Nucleus accumbens (tissue), 56 donors: ENCODE data around the gene AP4M1.
"Not testable (repeated sequence)": the region's sequence is repeated elsewhere in the genome, so short reads cannot be mapped to it uniquely, and the experiment has no call there.

ENCODE experiments used
- DNase-seq, 56 donors: peaks; one replicate each; lab custom pipeline; 2025; lab: John Stamatoyannopoulos, UW

Gene AP4M1

DNA sequence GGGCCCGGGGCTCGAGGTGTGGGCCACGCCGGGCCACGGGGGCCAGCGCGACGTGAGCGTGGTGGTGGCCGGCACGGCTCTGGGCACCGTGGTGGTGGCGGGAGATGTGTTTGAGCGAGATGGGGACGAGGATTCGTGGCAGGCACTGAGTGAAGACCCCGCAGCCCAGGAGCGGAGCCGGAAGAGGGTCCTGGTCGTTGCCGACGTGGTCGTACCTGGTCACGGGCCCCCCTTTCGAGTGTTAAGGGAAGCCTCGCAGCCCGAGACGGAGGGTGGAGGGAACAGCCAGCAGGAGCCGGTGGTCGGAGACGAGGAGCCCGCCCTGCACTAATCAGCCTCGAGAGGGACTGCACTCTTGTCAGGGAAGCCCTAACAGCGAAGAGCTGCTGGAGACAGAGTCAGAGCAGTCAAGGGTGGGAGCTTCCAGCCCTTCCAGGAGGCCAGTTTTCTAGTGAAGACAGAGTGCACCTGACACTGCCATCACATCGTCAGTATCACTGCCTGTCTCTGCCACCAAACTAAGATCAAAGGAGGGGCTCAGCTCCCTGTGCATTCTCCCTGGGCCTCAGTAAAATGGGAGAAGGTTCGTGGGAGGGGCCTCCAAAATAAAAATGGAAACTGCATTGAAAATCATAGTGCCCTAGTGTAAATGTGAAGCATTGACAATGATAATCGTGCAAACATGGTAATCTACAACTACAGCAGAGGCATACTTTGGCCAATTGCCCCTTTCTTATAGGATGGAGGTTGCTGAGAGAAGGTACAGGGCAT, 26.6 kb downstream of the AP4M1 start:
- DNase-seq: peak in 16 of 56 donors; percentile 15 to 56 (median 32)

DNA sequence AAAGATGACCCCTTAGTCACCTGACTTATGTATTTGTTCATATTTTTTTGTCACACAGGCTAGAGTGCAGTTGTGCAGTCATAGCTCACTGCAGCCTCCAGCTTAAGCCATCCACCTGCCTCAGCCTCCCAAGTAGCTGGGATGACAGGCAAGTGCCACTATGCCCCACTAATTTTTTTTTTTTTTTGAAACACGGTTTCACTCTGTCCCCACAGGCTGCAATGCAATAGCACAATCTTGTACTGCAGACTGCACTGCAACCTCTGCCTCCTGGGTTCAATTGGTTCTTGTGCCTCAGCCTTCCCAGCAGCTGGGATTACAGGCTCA, 27.2 kb downstream of the AP4M1 start:
- DNase-seq: peak in 1 of 56 donors; percentile 14

DNA sequence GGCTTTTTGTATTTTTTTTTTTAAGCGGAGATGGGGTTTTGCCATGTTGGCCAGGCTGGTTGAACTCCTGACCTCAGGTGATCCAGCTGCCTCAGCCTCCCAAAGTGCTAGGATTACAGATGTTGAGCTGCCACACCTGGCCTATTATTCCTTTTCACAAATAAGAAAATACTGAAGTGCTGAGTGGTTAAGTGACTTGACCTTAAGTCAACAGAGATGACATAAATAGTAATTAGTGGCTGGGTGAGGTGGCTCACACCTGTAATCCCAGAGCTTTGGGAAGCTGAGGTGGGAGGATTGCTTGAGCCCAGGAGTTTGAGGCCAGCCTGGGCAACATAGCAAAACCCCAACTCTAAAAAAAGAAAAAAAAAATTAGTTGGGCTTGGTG, 28.8 kb downstream of the AP4M1 start:
- DNase-seq: not testable (repeated sequence)

DNA sequence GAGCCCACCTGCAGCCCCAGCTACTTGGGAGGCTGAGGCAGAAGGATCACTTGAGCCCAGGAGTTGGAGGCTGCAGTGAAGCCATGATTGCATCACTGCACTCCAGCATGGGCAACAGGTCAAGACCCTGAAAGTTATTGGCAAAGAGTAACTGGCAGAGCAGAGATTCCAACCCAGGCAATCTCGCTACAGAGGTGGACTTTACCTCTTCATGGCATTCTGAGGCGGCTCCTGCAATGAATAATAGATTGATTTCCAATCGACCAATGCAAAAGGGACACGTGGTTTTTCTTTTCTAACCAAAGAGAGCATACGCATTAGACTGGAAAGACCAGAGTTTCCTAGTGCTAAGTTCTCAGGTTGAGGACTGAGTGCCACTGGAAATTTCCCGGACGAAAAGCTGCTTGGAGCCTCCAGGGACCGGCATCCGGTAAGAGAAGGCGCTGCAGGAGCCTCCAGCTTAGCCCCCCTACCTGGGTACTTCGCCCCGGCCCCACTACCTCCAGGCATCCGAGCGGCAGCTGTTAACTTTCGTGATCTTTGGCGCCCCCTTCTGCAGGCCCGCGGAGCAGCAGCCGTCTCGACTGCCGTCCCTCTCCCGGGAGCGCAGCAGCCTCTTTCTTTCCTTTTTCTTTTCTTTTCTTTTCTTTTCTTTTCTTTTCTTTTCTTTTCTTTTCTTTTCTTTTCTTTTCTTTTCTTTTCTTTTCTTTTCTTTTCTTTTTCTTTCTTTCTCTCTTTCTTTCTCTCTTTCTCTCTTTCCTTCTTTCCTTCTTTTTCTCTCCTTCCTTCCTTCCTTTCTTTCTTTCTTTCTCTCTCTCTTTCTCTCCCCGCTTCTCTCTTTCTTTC, 29.4 kb downstream of the AP4M1 start:
- peak in 50 of 56 donors; percentile 19 to 87 (median 56) for DNase-seq

DNA sequence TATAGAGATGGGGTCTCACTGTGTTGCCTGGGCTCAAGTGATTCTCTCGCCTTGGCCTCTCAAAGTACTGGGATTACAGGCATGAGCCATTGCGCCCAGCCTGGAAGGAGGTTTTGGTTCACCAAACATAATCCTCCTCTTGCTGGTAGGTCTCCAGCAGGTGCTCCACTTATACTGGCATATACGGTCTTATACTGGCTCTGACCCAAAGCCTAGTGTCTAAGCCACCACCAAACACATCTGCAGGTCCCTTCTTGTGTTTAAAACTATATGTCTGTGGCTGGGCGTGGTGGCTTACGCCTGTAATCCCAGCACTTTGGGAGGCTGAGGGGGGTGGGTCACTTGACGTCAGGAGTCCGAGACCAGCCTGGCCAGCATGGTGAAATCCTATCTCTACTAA, 30.7 kb downstream of the AP4M1 start:
- no peak for DNase-seq

DNA sequence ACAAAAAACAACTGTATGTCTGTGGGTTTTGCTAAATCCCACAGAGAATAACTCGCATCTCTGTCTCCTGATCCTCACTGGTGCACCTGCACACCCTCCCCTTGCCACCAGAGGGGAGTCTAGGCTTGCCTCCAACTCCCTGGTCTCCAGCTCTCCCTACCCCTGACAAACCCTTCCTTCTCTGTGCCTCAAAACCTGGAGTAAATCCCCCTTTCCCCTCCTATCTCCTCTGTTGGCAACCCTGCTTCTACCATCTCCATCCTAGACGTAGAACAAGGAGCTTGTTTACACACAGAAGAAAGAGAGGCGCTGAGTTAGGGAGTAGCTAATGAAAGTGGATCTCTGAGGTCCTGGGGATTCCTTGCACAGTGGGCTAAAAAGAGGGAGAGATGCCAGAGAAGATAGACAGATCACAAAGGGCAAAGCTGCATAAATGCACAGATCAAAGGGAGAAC, 31.3 kb downstream of the AP4M1 start:
- DNase-seq: peak in 38 of 56 donors; percentile 3 to 66 (median 25)

DNA sequence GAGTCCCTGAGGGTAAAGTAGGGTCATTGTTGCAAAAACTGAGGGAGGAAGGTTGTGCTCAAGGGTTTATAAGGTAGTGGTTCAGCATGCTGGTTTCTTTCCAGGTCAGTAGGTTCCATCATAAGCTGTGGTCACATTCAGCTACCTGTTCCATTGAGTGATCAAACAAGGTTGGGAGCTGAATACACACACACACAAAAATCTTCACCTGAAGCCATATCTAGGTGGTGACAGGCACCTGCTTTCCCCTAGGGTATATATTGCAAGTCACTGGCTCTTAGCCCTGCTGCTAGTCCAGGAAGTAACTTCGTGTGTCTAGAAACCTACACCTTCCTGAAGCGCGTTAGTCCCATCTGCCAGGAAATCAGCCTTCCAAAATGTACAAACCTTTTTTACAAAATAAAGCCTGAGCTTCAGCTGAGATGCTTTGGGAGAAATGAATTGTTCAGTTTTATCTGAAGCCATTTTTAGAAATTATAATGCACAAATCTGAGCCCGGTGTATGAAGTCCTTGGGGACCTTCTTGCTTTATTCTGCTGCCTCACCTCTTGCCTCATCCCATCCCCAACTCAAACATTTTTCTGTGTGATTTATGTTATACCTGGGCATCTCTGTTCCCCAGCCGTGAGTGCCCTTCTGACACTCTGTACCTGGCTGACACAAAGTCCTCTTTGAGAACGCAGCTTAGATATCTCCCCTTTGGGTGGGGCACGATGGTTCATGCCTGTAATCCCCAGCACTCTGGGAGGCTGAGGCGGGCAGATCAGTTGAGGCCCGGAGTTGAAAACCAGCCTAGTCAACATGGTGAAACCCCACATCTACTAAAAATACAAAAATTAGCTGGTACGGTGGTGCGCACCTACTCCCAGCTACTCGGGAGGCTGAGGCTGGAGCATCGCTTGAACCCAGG, 36.7 kb downstream of the AP4M1 start:
- no peak for DNase-seq

DNA sequence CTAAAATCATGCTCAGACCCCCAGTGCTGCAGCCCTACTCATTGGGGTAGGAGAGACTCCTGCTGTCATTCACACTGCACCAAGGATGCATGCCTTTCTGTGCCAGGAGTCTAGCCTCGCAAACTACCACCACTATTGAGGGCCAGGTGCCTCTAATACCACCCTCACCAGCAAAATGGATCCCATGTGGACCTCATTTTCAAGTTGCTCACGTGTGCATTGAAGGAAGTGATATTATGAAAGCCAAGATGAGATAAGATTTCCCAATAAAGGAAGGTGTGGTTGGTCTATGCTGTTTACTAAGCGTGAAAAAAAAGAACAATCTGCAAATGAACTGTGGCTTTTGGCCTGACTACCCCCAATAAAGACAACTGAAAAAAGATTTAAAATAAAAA, 40.1 kb downstream of the AP4M1 start:
- DNase-seq: no peak

DNA sequence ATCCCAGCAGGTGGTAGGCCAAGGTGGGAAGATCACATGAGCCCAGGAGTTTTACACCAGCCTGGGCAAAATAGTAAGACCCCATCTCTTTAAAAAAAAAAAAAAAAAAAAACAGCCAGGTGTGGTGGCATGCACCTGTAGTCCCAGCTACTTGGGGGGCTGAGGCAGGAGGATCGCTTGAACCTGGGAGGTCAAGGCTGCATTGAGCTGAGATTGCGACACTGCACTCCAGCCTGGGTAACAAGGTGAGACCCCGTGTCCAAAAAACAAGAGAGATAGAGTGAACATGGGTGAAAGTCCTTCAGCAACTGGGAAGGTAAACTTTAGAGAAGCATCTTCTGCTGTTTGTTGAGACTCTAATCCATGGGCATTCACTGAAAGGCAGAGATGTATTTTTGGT, 41.0 kb downstream of the AP4M1 start:
- DNase-seq: no peak

DNA sequence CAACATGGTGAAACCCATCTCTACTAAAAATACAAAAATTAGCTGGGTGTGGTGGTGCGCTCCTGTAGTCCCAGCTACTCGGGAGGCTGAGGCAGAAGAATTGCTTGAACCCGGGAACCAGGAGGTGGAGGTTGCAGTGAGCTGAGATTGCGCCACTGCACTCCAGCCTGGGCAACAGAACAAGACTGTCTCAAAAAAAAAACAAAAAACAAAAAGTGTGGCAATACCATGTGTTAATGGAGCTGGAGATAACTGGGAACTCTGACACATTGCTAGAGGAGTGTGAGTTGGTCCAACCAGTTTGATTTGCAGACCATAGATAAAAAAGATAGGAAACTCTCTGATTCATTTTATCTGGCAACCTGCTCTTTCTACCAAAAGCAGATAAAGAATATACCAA, 44.9 kb downstream of the AP4M1 start:
- DNase-seq: not testable (repeated sequence)

DNA sequence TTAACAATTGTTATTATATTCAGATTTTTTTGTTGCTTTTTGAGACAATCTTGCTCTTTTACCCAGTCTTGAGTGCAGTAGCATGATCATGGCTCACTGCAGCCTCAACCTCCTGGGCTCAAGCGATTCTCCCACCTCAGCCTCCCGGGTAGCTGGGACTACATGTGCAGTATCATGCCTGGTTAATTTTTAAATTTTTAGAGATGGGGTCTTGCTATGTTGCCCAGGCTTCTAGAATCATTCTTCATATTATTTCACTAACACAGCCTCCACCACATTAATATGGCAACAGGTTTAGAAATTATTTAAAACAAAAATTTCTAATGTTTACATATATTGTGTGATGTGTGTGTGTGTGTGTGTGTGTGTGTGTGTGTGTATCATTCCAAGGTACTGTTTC, 45.8 kb downstream of the AP4M1 start:
- DNase-seq: no peak

DNA sequence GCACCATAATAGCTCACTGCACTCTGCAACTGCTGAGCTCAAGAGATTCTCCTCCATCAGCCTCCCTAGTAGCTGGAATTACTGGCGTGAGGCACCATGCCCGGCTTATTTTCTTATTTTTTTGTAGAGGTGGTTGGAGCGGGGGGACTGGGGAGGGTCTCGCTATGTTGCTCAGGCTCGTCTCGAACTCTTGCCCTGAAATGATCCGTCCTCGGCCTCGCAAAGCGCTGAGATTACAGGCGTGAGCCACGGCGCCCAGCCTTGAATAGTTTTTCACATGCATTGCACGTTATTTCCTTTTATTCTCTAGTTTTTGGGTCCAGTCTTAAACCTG, 46.7 kb downstream of the AP4M1 start:
- no peak for DNase-seq

DNA sequence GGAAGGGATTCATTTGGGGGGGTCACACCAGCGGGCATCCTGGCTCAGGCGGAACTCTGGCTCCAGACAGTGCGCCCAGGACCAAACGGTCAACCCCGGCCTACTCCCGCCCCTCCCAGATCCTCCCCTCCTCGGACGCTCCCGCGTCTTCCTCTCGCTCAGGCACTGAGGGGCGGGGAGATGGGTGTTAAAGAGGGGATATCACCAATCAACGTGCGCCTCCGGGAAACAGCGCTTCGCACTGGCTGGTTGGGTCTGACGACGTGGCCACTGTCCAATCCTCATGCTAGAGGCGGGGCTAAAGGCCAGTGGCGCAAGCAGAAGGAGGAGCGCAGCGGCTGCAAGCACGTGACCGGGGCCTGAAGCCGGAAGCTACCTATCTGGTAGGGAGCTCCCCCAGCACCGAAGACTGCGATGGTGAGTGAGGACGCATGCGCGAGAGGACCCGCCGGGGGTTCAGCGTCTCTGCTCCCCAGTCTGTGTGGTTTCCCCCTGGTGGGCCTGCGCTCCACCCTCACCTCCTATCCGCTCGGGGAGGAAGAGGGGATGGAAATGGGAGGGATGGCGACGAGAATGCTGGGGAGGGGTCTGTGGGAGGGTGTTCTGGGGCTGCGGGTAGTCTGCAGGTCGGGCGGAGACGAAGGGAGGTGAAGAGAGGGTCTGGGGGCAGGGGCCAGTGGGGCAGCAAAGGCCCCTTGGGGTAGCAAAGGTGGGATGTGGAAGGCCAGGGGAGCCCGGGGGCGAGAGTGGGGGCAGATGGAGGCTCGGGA, 47.3 kb downstream of the AP4M1 start, which contains the start of gene LAMTOR4:
Gene LAMTOR4 (plus strand): TSS at position 360 of the 770 bp plus-strand sequence. CDS start 55 bp downstream, at position 415.
- peak; percentile 88 to 100 (median 99) for DNase-seq

DNA sequence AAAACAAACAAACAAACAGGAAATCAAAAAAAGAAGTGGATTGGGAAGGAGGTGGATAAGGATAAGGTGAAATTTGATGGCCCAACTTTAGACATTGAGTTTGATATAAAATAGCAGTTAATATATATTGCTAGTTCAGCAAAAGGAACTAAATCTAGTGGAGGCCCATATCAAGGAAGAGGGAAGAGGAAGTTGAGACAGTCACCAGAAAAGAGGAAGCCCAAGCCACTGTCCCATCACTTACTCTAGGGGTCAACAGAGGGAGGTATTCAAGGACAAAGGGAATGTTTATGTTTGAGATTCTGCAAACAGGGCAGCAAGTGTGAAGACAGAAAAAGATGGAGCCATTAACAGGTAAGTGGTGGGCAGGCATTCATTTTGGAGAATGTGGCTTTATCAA, 51.0 kb downstream of the AP4M1 start:
- no peak for DNase-seq

DNA sequence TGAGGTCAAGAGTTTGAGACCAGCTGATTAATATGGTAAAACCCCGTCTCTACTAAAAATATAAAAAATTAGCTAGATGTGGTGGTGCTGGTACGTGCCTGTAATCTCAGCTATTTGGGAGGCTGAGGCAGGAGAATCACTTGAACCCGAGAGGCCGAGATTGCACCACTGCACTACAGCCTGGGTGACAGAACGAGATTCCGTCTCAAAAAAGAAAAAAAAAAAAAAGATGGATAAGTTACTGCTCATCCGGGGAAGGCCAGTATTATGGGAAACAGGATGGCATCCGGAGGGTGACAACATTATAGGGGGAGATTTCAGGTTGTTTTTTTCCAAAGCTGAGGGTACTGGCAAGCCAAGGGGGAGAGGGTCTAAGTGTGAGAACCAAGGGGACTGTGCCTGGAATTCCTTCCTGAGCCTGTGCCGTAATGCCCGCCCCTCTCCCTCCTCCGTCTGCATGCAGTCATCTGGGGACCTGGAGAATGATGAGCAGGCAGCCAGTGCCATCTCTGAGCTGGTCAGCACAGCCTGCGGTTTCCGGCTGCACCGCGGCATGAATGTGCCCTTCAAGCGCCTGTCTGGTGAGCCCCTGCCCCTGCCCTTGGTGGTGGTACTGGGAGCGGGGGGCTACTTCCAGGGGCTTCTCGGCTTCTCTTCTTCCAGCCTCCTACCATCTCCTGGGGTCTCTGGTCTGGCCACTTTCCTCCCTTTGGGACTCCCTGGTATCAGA, 51.7 kb downstream of the AP4M1 start:
- no peak for DNase-seq

DNA sequence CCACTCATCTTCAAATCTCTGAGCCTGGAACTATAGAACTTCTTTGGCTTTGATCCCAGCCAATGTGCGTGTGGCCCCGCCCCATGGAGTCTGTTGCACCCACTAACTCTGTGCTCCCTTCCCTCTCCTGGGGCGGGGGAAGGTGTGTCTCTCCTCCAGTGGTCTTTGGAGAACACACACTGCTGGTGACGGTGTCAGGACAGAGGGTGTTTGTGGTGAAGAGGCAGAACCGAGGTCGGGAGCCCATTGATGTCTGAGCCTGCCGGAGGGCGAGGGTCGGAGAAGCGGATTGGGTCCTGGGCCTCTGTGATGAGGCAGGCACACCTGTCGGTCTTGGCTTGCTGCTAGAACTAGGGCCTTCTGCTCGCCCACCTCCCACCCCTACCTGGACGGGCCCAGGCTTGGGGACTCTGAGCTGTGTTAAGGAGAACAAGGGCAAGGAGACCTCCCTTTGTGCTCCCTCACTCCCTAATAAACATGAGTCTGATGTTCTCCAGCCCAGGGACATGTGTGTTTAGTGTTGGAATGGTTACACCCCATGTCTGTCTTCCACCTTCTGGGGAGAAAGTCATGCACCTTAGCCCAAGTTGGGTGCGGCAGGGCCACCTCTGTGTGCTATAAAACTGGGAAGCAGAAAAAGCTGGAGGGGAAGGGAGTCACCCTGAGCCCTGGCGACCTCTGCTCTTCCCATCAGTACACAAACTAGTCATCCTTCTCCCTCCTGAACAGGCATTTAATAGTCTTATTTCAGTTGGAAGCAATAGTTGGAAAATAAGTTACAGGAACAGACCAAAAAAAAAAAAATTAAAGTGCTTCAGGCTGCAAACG, 52.5 kb downstream of the AP4M1 start:
- DNase-seq: no peak

DNA sequence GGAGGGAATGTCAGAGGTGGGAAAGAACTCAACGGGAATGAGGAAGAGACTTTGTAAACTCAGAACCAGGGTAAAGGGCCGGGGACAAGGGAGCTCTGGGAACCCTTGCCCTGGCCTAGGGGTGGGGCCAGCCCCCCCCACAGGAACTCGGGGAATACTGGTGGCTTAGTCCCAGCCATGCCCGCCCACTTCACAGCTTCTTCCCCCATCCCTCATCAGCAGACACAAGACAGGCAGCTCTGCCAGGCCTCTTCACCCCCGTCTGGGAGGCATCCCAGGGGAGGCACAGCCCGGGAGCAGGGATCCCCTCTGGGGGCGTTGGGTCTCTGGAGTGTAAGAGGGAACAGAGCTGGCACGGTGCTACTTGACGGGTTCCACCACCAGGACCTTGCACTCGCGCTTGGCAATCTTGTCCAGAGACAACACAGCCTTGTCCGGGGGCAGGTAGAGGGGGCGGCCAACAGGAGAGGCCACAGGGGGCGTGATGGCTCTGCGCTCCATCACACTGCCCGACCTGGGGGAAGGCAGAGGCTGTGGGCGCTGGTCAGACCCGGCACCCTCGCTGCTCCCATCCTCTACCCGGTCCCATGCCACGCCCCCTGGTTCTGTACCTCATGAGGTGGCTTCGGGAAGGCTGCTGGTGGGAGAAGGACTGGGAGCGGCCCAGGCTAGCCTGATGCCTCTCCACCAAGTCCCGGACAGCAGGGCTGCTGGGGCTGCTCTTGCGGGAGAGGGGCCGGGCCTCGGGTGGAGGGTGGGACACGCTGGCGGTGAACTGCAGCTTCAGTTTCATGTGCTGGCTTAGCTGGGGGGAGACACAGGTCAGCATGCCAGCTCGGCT, 53.4 kb downstream of the AP4M1 start:
- DNase-seq: peak in 1 of 56 donors; percentile 6
